Naive B cell (primary cell): Measurements from ENCODE around the gene P2RY6. TPM values are rescaled to one million over a fixed set of nuclear protein-coding genes. Genes with fewer than 3 reads are reported as not detected.

Experiments used
- ATAC-seq, 2 donors: fragments of 150-1000 bp; cut with Tn5 transposase; 2 replicates each; pipeline ENCODE4 v1.10.0; 2021; ENCODE audit warnings: low read depth in 2 of 2, mild to moderate bottlenecking in 2 of 2, moderate library complexity in 2 of 2
- DNase-seq: peaks from one replicate; pipeline ENCODE4 v3.0.0; 2022
- H3K27ac Mint-ChIP-seq, 6 donors: one replicate each; pipeline ENCODE4 v1.8.0; 2020 to 2022; ENCODE audit warnings: mild to moderate bottlenecking in 6 of 6, mixed read lengths in 6 of 6, moderate library complexity in 5 of 6, inconsistent platforms in 2 of 6
- H3K27me3 Mint-ChIP-seq, 3 donors: one replicate each; pipeline ENCODE4 v1.8.0; 2021 to 2022; ENCODE audit warnings: mixed read lengths in 3 of 3, mild to moderate bottlenecking in 1 of 3
- H3K36me3 Mint-ChIP-seq, 2 donors: one replicate each; pipeline ENCODE4 v1.8.0; 2020 to 2022; ENCODE audit warnings: mixed read lengths in 2 of 2, inconsistent platforms in 1 of 2, mild to moderate bottlenecking in 1 of 2
- H3K4me1 Mint-ChIP-seq, 3 donors: one replicate each; pipeline ENCODE4 v1.8.0; 2020 to 2022; ENCODE audit warnings: mixed read lengths in 3 of 3, inconsistent platforms in 1 of 3, mild to moderate bottlenecking in 1 of 3, moderate library complexity in 1 of 3
- H3K4me3 Mint-ChIP-seq, 8 donors: one replicate each; pipeline ENCODE4 v1.8.0; 2020 to 2022; ENCODE audit warnings: mild to moderate bottlenecking in 8 of 8, mixed read lengths in 8 of 8, moderate library complexity in 8 of 8, inconsistent platforms in 2 of 8
- H3K9me3 Mint-ChIP-seq, 7 donors: one replicate each; pipeline ENCODE4 v1.8.0; 2020 to 2022; ENCODE audit warnings: mixed read lengths in 7 of 7, mild to moderate bottlenecking in 5 of 7, inconsistent platforms in 2 of 7, moderate library complexity in 1 of 7
- polyA plus RNA-seq, 6 donors: library from polyadenylated mRNA; unstranded; fragments of 300-500 nt; fragmentation: Illumina TruSeq; gene quantifications; one replicate each; pipeline ENCODE4 v1.2.3, GENCODE V29; 2021; ENCODE audit warnings: low read depth in 6 of 6

Gene P2RY6
- polyA plus RNA-seq, 6 donors from 2014 or later, result not detected

DNA sequence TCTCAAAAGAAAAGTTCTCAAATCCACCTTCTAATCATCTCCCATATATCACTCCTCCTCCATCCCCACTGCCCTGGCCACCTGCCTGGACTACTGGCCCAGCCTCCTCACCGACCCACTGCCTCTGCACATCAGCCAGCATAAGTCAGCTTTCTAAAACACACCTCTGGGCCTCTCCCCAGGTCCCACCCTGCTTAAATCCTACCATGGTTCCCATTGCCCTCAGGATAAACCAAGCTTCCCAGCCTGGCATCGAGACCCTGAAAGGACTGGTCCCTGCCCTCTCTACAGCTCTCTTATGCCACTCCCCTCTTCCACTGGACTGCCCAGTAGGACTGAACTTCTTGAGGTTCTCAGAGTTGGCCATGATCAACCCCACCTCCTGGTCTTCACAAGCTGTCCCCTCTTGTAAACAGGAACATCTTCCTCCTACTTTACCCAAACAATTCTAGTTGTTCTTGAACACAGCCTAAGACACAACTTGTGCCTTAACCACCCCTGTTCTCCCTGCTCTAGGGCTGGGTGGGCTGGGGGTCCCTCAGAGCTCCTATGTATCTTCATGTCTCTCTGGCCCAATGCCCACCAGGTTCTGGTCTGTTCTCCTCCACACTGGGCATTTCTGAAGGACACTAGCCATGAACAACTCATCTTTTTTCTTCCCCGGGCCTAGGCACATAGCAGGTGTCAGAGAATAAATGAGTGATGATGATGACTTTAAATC, 12.6 kb upstream of the P2RY6 start:
- DNase-seq, result no peak
- Mint-ChIP-seq H3K9me3 (no peaks in the 10 kb centered on the region), H3K4me3 (peak overlapping the region in 1 of 8 donors; percentile 68), H3K36me3 (peaks cover 0 to 1% of the 10 kb centered on the region in 2 donors), H3K27ac (peak overlapping the region in 1 of 6 donors; percentile 25), H3K27me3 (peaks cover 15 to 33% (median 33%) of the 10 kb centered on the region in 3 donors), H3K4me1 (peaks cover 0 to under 1% (median 0%) of the 10 kb centered on the region in 3 donors)
- ATAC-seq, result no peak

GRCh38 chr11:73260127-73260457, 12.0 kb upstream of the P2RY6 start:
- DNase-seq (no peak), ATAC-seq (no peak)
- Mint-ChIP-seq H3K9me3 (no peaks in the 10 kb centered on the region), H3K27ac (no peak overlapping the region), H3K27me3 (peaks cover 20 to 38% (median 38%) of the 10 kb centered on the region in 3 donors), H3K36me3 (peaks cover 0 to 6% of the 10 kb centered on the region in 2 donors), H3K4me3 (no peak overlapping the region), H3K4me1 (peaks cover 0 to 4% (median 0%) of the 10 kb centered on the region in 3 donors)

GRCh38 chr11:73262851-73263495, 9.2 kb upstream of the P2RY6 start:
- Mint-ChIP-seq H3K27me3 (peaks cover 38 to 60% (median 51%) of the 10 kb centered on the region in 3 donors), H3K4me1 (peaks cover 0 to 4% (median 0%) of the 10 kb centered on the region in 3 donors), H3K9me3 (no peaks in the 10 kb centered on the region), H3K4me3 (no peak overlapping the region), H3K27ac (peak overlapping the region in 1 of 6 donors; percentile 83), H3K36me3 (peaks cover 0 to 6% of the 10 kb centered on the region in 2 donors)
- no peak for ATAC-seq
- no peak for DNase-seq

DNA sequence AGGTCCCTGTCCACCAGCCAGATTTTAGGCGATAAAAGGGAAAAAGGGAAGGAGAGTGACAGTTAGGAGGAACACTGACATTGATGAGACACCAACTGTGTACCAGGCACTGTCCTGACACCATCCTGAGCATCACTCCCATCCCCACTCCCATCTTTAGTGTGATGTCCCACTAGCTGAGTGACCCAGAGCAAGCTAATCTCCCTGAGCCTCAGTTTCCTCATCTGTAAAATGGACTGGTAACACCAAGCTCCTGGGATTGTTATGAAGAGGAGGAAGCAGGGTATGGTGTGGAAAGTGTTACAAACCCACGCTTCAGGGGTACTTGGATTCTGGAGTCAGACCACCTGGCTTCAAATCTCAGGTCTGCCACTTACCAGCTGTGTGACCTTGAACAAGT, 8.5 kb upstream of the P2RY6 start:
- H3K36me3 Mint-ChIP-seq, result peaks cover 0 to 6% of the 10 kb centered on the region in 2 donors
- ATAC-seq (no peak), DNase-seq (no peak)
- H3K9me3 Mint-ChIP-seq, result no peaks in the 10 kb centered on the region
- no peak overlapping the region for H3K4me3 Mint-ChIP-seq
- H3K4me1 Mint-ChIP-seq, result peaks cover 0 to 4% (median 0%) of the 10 kb centered on the region in 3 donors
- peaks cover 38 to 60% (median 51%) of the 10 kb centered on the region in 3 donors for H3K27me3 Mint-ChIP-seq
- no peak overlapping the region for H3K27ac Mint-ChIP-seq

DNA sequence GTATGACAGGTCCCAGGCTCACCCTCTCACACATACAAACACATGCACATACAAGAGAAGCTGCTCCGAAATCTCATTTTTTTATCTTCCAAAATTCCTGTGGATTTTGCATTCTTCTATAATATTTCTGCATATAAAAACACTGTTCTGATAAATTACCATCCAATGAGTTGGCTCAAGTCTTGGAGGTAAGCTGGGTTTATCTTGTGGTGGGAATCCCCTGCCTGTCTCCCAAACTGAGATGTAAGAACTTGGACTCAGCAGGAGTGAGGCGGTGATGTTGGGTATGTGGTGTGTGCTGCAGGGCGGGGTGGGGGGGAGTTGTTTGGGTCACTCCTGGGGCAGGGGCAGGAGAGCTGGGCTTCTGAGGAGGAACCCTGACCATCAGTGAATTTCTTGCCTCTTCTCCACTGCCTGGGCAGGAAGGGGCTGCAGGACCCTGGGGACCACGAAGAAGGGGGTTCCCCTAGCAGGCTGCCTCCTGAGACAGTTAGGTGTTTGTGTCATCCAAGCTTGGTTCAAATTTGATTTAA, 6.8 kb upstream of the P2RY6 start:
- ATAC-seq (no peak), DNase-seq (no peak)
- H3K36me3 Mint-ChIP-seq, result peaks cover 0 to 6% of the 10 kb centered on the region in 2 donors
- H3K27me3 Mint-ChIP-seq, result peaks cover 41 to 55% (median 46%) of the 10 kb centered on the region in 3 donors
- no peaks in the 10 kb centered on the region for H3K9me3 Mint-ChIP-seq
- H3K4me3 Mint-ChIP-seq, result no peak overlapping the region
- H3K4me1 Mint-ChIP-seq, result peaks cover 0 to 5% (median 4%) of the 10 kb centered on the region in 3 donors
- no peak overlapping the region for H3K27ac Mint-ChIP-seq

- DNase-seq, result no peak
- Mint-ChIP-seq H3K36me3 (peaks cover 0 to 6% of the 10 kb centered on the region in 2 donors), H3K9me3 (no peaks in the 10 kb centered on the region), H3K4me3 (no peak overlapping the region), H3K27ac (no peak overlapping the region), H3K4me1 (peaks cover 0 to 5% (median 4%) of the 10 kb centered on the region in 3 donors), H3K27me3 (peaks cover 41 to 55% (median 46%) of the 10 kb centered on the region in 3 donors)
- ATAC-seq, result no peak
Measured at GRCh38 chr11:73265853-73266645, 6.1 kb upstream of the P2RY6 start.

- ATAC-seq, result no peak
- no peak for DNase-seq
- Mint-ChIP-seq H3K36me3 (peaks cover 0 to 6% of the 10 kb centered on the region in 2 donors), H3K4me1 (peaks cover 0 to 8% (median 5%) of the 10 kb centered on the region in 3 donors), H3K27ac (no peak overlapping the region), H3K4me3 (peak overlapping the region in 1 of 8 donors; percentile 37), H3K9me3 (no peaks in the 10 kb centered on the region), H3K27me3 (peaks cover 43 to 55% (median 46%) of the 10 kb centered on the region in 3 donors)
Measured at GRCh38 chr11:73266646-73267020, 5.5 kb upstream of the P2RY6 start.

DNA sequence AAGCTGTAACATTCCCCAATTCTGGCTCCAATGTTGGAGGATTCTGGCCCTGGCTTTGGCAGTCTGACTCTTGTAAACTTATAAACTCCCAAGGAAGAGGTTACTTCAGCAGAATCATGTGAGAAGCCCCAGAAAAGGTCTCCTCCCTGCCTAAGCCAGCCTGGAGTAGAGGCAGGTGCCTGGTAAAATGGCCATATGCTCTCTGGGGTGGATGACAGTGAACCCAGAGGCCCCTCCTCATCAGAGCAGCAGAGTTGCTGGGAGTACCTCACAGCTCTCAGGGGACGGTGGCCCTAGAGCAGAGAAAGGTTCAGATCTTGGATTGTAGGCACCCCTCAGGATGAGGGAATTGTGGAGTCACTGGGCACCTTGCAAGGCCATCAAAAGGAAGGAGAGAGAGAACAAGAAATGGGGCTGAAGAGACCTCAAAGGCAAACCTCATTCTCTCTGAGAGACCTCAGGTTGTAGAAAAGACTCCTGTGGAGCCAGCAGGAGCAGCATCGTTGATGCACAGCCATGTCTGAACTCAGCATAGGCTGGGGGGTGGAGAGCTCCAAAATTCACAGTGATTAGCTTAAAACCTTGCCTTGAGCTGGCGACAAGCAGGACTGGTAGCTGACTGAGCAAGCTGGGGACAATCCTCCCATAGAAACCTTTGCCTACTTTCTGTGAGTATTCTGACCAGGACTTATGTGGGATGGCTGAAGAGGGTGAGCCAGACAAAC, 4.9 kb upstream of the P2RY6 start:
- ATAC-seq (no peak), DNase-seq (no peak)
- no peaks in the 10 kb centered on the region for H3K9me3 Mint-ChIP-seq
- H3K27ac Mint-ChIP-seq, result no peak overlapping the region
- H3K4me1 Mint-ChIP-seq, result peaks cover 0 to 10% (median 5%) of the 10 kb centered on the region in 3 donors
- H3K4me3 Mint-ChIP-seq, result no peak overlapping the region
- peaks cover 0 to 6% of the 10 kb centered on the region in 2 donors for H3K36me3 Mint-ChIP-seq
- peaks cover 40 to 50% (median 44%) of the 10 kb centered on the region in 3 donors for H3K27me3 Mint-ChIP-seq

DNA sequence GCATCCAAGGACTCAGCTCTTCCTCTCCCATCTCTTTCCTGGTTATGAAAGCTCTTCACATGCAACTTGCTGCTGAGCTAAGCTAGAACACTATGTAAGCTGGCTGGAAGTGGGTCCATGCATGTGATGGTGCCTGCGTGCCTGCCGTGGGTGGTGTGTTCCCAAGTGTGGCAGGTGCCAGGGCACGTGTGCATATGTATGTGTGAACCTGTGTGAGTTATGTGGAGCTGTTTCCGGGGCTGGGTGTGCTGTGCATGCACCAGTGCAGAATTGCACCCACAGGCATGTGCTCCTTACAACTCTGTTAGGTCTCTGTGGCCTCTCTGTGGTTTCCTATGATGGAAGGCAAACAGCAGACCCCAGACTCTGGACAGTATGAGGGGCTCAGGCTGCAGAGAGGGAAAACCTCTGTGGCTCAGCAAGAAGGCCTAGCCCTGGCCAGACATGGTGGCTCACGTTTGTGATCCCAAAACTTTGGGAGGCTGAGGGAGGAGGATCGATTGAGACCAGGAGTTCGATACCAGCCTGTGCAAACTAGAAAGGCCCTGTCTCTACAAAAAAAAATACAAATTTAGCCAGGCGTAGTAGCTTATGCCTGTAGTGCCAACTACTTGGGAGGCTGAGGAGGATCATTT, 4.1 kb upstream of the P2RY6 start:
- no peak overlapping the region for H3K4me3 Mint-ChIP-seq
- peaks cover 0 to 10% (median 5%) of the 10 kb centered on the region in 3 donors for H3K4me1 Mint-ChIP-seq
- no peak overlapping the region for H3K27ac Mint-ChIP-seq
- DNase-seq (no peak), ATAC-seq (no peak)
- peaks cover 35 to 42% (median 41%) of the 10 kb centered on the region in 3 donors for H3K27me3 Mint-ChIP-seq
- H3K9me3 Mint-ChIP-seq, result no peaks in the 10 kb centered on the region
- H3K36me3 Mint-ChIP-seq, result peaks cover 0 to 6% of the 10 kb centered on the region in 2 donors

DNA sequence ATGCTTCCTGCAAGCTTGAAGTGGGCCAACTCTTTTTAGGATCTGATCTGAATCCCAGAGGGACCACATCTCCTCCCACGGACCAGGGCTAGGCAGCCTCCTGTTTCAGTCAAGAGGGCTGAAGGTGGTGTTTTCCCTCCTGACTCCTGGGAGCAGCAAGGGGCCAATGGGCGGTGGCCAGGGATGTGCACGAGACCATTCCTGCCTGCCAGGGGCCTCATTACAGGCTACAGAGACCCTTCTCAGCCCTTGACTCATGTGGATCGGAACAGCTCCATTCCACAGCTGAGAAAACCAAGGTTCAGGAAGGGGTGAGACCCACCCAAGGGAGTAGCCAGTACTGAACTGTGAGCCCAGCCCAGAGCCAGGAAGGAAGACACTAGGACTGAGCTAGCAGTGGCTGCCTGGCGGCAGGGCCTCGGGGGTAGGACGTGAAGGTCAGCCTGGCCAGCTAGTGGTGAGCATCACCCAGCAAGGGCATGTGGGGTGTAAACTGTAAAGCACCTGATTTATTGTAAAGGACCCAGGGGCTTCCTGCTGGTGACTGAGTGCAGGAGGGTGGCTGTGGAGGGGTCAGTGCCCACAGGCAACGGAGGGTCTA, 3.4 kb upstream of the P2RY6 start:
- Mint-ChIP-seq H3K27me3 (peaks cover 32 to 35% (median 33%) of the 10 kb centered on the region in 3 donors), H3K4me1 (peaks cover 0 to 10% (median 5%) of the 10 kb centered on the region in 3 donors), H3K27ac (no peak overlapping the region), H3K36me3 (peaks cover 0 to 6% of the 10 kb centered on the region in 2 donors), H3K9me3 (no peaks in the 10 kb centered on the region), H3K4me3 (no peak overlapping the region)
- ATAC-seq (no peak), DNase-seq (no peak)

- Mint-ChIP-seq H3K4me3 (no peak overlapping the region), H3K4me1 (peaks cover 0 to 10% (median 9%) of the 10 kb centered on the region in 3 donors), H3K9me3 (no peaks in the 10 kb centered on the region), H3K27me3 (peaks cover 31 to 33% (median 32%) of the 10 kb centered on the region in 3 donors), H3K27ac (no peak overlapping the region), H3K36me3 (peaks cover 0 to 5% of the 10 kb centered on the region in 2 donors)
- ATAC-seq, result no peak
- no peak for DNase-seq
Measured at GRCh38 chr11:73269459-73270015, 2.6 kb upstream of the P2RY6 start.
